H1 (cell line): Measurements from ENCODE around the gene DNAJB6. TPM values are rescaled to one million over a fixed set of nuclear protein-coding genes. Genes with fewer than 3 reads are reported as not detected.
A peak's percentile ranks its signal among the peaks of the same experiment; 100 is the strongest.

Source experiments
- CTCF ChIA-PET: fragments of 300-600 bp; sonication (Branson Sonifier 250); formaldehyde crosslinking; loops from one replicate; lab custom pipeline; 2021; ENCODE audit not compliant: partially characterized antibody; lab: Charles Lee
- POLR2A ChIA-PET: fragments of 300-600 bp; sonication (Branson Sonifier 250); formaldehyde crosslinking; loops from one replicate; lab custom pipeline; 2021; ENCODE audit warnings: inconsistent platforms; ENCODE audit not compliant: partially characterized antibody; lab: Charles Lee
- DNase-seq, 2 experiments: peaks; one replicate each; pipeline versions ENCODE4 v3.0.0 to v3.0.0-alpha.2; 2010 to 2022; ENCODE audit warnings: low spot score in 2 of 2, low read depth in 1 of 2, mixed read lengths in 1 of 2
- FAIRE-seq: peaks from 2 replicates; lab custom pipeline; 2011; peaks lifted over from hg19 to GRCh38; lab: Jason Lieb, UNC
- H2AFZ ChIP-seq: 2 replicates; pipeline ENCODE4 v1.8.1; 2012; ENCODE audit warnings: low read length, inconsistent platforms
- H2AK5ac ChIP-seq: 2 replicates; pipeline ENCODE4 v1.6.1; 2013; ENCODE audit warnings: low read depth, low read length
- H2BK120ac ChIP-seq: replicated peaks from 2 replicates; pipeline ENCODE3; 2013; ENCODE audit warnings: low read depth, low read length, inconsistent platforms
- H2BK12ac ChIP-seq: 2 replicates; pipeline ENCODE4 v1.6.1; 2013; ENCODE audit warnings: low read depth, low read length
- H2BK15ac ChIP-seq: 2 replicates; pipeline ENCODE4 v1.6.1; 2013; ENCODE audit warnings: low read length
- H2BK20ac ChIP-seq: 2 replicates; pipeline ENCODE4 v1.6.1; 2013; ENCODE audit warnings: low read length
- H2BK5ac ChIP-seq: 2 replicates; pipeline ENCODE4 v1.6.1; 2013; ENCODE audit warnings: low read depth, low read length
- H3K14ac ChIP-seq: 2 replicates; pipeline ENCODE4 v1.6.1; 2013; ENCODE audit warnings: inconsistent platforms; ENCODE audit not compliant: insufficient read length
- H3K18ac ChIP-seq: 2 replicates; pipeline ENCODE4 v1.6.1; 2013; ENCODE audit warnings: low read length; ENCODE audit errors: extremely low read depth
- H3K23ac ChIP-seq: 2 replicates; pipeline ENCODE4 v1.6.1; 2013; ENCODE audit warnings: inconsistent platforms; ENCODE audit not compliant: insufficient read length
- H3K23me2 ChIP-seq: 2 replicates; pipeline ENCODE4 v1.6.1; 2013; ENCODE audit warnings: low read depth, low read length
- H3K27ac ChIP-seq: 2 replicates; pipeline ENCODE4 v1.6.1; 2011; ENCODE audit warnings: low read depth, low read length, inconsistent platforms
- H3K27me3 ChIP-seq, 4 experiments: replicated peaks in 1 of 4; 1 replicate in 1 of 4; 2 replicates in 3 of 4; pipeline versions ENCODE4 v1.6.1 to v1.8.1; 2011 to 2013; ENCODE audit warnings: low read length in 3 of 4, mild to moderate bottlenecking in 3 of 4, inconsistent platforms in 2 of 4, mixed read lengths in 2 of 4, moderate library complexity in 1 of 4; ENCODE audit not compliant: control insufficient read depth in 3 of 4, insufficient read depth in 3 of 4; ENCODE audit errors: extremely low read depth in 1 of 4
- H3K36me3 ChIP-seq, 4 experiments: 2 replicates each; pipeline versions ENCODE4 v1.6.1 to v1.8.1; 2011 to 2013; ENCODE audit warnings: mild to moderate bottlenecking in 4 of 4, low read length in 3 of 4, moderate library complexity in 2 of 4, control low read depth in 1 of 4, inconsistent platforms in 1 of 4; ENCODE audit not compliant: insufficient read depth in 4 of 4, control insufficient read depth in 2 of 4
- H3K4ac ChIP-seq: replicated peaks from 2 replicates; pipeline ENCODE3; 2013; ENCODE audit warnings: low read length, low read depth, mixed read lengths, inconsistent platforms; ENCODE audit not compliant: insufficient read length
- H3K4me1 ChIP-seq, 4 experiments: replicated peaks in 1 of 4; 1 replicate in 1 of 4; 2 replicates in 3 of 4; pipeline versions ENCODE4 v1.6.1 to v1.8.1; 2011 to 2013; ENCODE audit warnings: low read length in 3 of 4, inconsistent platforms in 2 of 4, mixed read lengths in 1 of 4; ENCODE audit not compliant: insufficient read depth in 4 of 4, control insufficient read depth in 3 of 4
- H3K4me2 ChIP-seq, 2 experiments: 2 replicates each; pipeline versions ENCODE4 v1.6.1 to v1.8.1; 2011 to 2013; ENCODE audit warnings: low read depth in 2 of 2, low read length in 2 of 2, control low read depth in 1 of 2, inconsistent platforms in 1 of 2, mild to moderate bottlenecking in 1 of 2; ENCODE audit not compliant: insufficient read depth in 1 of 2
- H3K4me3 ChIP-seq, 4 experiments: fragments of 200-600, 300-600 bp in 1 of 4; sonication (generic), shearing (Covaris generic), sonication (Bioruptor Twin) in 1 of 4; 2 replicates each; pipeline versions ENCODE4 v1.5.1 to v1.8.1; 2011 to 2016; ENCODE audit warnings: low read length in 4 of 4, low read depth in 3 of 4, control low read depth in 2 of 4, inconsistent platforms in 2 of 4, mild to moderate bottlenecking in 2 of 4, mixed read lengths in 1 of 4, moderate library complexity in 1 of 4; ENCODE audit not compliant: insufficient read depth in 2 of 4; ENCODE audit errors: extremely low read depth in 1 of 4
- H3K56ac ChIP-seq: replicated peaks from 2 replicates; pipeline ENCODE3; 2013; ENCODE audit warnings: low read depth, mild to moderate bottlenecking, mixed read lengths, low read length, inconsistent platforms; ENCODE audit not compliant: insufficient read length
- H3K79me1 ChIP-seq: 2 replicates; pipeline ENCODE4 v1.6.1; 2013; ENCODE audit warnings: low read depth, low read length, control low read depth
- H3K79me2 ChIP-seq, 2 experiments: 2 replicates each; pipeline versions ENCODE4 v1.6.1 to v1.8.1; 2012 to 2013; ENCODE audit warnings: low read length in 2 of 2, mild to moderate bottlenecking in 2 of 2, inconsistent platforms in 1 of 2; ENCODE audit not compliant: insufficient read depth in 2 of 2, control insufficient read depth in 1 of 2
- H3K9ac ChIP-seq, 4 experiments: replicated peaks in 1 of 4; 1 replicate in 1 of 4; 2 replicates in 3 of 4; pipeline versions ENCODE4 v1.6.1 to v1.8.1; 2011 to 2013; ENCODE audit warnings: low read depth in 3 of 4, low read length in 3 of 4, control low read depth in 2 of 4, mild to moderate bottlenecking in 2 of 4, moderate library complexity in 2 of 4, inconsistent platforms in 1 of 4; ENCODE audit errors: extremely low read depth in 1 of 4
- H3K9me3 ChIP-seq, 2 experiments: 2 replicates each; pipeline versions ENCODE4 v1.6.1 to v1.8.1; 2012 to 2013; ENCODE audit warnings: mild to moderate bottlenecking in 2 of 2, moderate library complexity in 2 of 2, control low read depth in 1 of 2, inconsistent platforms in 1 of 2, low read depth in 1 of 2, low read length in 1 of 2, mixed read lengths in 1 of 2; ENCODE audit not compliant: insufficient read depth in 2 of 2
- H4K20me1 ChIP-seq, 2 experiments: replicated peaks in 1 of 2; 2 replicates each; pipeline versions ENCODE3 to v1.8.1; 2011 to 2013; ENCODE audit warnings: inconsistent platforms in 2 of 2, low read length in 2 of 2, mild to moderate bottlenecking in 1 of 2; ENCODE audit not compliant: insufficient read depth in 2 of 2, control insufficient read depth in 1 of 2
- H4K5ac ChIP-seq: 2 replicates; pipeline ENCODE4 v1.6.1; 2013; ENCODE audit warnings: low read length, low read depth, mixed read lengths, inconsistent platforms; ENCODE audit not compliant: insufficient read length
- H4K8ac ChIP-seq: 2 replicates; pipeline ENCODE4 v1.8.0; 2013; ENCODE audit warnings: mild to moderate bottlenecking, moderate library complexity, low read length, inconsistent platforms; ENCODE audit not compliant: insufficient read depth; ENCODE audit errors: extremely low read depth
- H4K91ac ChIP-seq: replicated peaks from 2 replicates; pipeline ENCODE3; 2013; ENCODE audit warnings: low read length, mixed read lengths, inconsistent platforms; ENCODE audit not compliant: insufficient read length
- POLR2A ChIP-seq, 2 experiments: IDR thresholded peaks; 1 replicate in 1 of 2; 2 replicates in 1 of 2; pipeline ENCODE4 v1.6.1; 2011; ENCODE audit warnings: low read depth in 2 of 2, low read length in 2 of 2, mild to moderate bottlenecking in 2 of 2; ENCODE audit errors: control extremely low read depth in 1 of 2
- SUZ12 ChIP-seq: fragments of 200-600 bp; sonication (generic); IDR thresholded peaks from 2 replicates; pipeline ENCODE4 v1.6.1; 2012; ENCODE audit warnings: mild to moderate bottlenecking, inconsistent platforms, low read length, moderate library complexity, mixed read lengths
- WGBS, 2 experiments: shearing (Covaris generic) in 1 of 2; methylation state at CpG; one replicate each; pipeline versions ENCODE4 v1.1.6 to v1.1.7; 2013 to 2015; ENCODE audit warnings: low lambda C conversion rate in 2 of 2, mixed read lengths in 2 of 2, inconsistent platforms in 1 of 2, low coverage in 1 of 2, missing lambda C conversion rate in 1 of 2; ENCODE audit not compliant: insufficient replicate concordance in 2 of 2, insufficient coverage in 1 of 2, insufficient read length in 1 of 2; ENCODE audit errors: extremely low coverage in 1 of 2, missing lambda C conversion rate in 1 of 2; 5-methylcytosine and 5-hydroxymethylcytosine counted together
- polyA plus RNA-seq, 7 experiments: library from polyadenylated mRNA; depleted of rRNA in 3 of 7; stranded (reverse) in 5 of 7; unstranded in 2 of 7; fragments of >200 nt in 5 of 7; fragments of 200-250 nt in 2 of 7; gene quantifications; 1 replicate in 5 of 7; 2 replicates in 1 of 7; 4 replicates in 1 of 7; pipeline versions ENCODE4 v1.2.1 to v1.2.3, GENCODE V29; 2011 to 2013; ENCODE audit warnings: missing spikeins in 2 of 7, mixed read lengths in 2 of 7
- total RNA-seq: library from RNA; stranded (reverse); fragmentation: NEBNext Ultra II Directional; extraction: Animal tissue kit (Norgen Biotek cat#: 25700); gene quantifications from 2 replicates; pipeline ENCODE4 v1.2.1, GENCODE V29; 2021

DNAJB6 gene
- total and polyA plus RNA-seq, 2 of the 8 experiments (the other 6 are each of a cell fraction or from before 2014, with no cell fraction given) = 166 to 295 TPM

DNA sequence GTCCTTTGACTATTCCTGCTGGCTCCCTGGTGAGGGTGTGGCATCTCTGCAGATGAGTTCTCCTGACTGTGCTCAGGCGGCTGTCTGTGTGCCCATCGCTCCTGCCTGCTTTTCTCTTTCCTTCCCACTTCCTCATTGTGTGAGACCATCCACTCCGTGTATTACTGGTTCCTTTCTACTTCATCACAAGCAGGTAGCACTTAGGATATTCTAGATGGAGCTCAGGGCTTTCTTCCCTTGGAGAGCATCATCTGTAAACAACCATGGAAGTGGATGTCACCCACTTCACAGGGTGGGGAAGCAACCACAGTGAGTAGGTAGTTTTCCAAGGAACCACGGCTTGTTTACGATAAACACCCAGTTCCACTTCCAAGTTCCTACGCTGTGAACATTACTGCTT is 15.7 kb downstream of the DNAJB6 start:
- Histone ChIP-seq H3K4me2 (no peak overlapping the region; a peak in 1 of 4 replicates), H2BK20ac (no peak overlapping the region), H3K23me2 (peaks cover 2% of the 10 kb centered on the region; the same call in 1 of the 2 replicates), H4K5ac (no peak overlapping the region), H3K79me1 (no peaks in the 10 kb centered on the region; the same call in none of the 2 replicates), H2BK12ac (no peak overlapping the region), H3K4ac (no peak overlapping the region), H2AK5ac (no peak overlapping the region), H3K23ac (no peak overlapping the region), H3K79me2 (peaks cover 92 to 100% of the 10 kb centered on the region in 2 experiments), H2BK5ac (no peak overlapping the region), H3K36me3 (no peaks in the 10 kb centered on the region; a peak in 1 of 8 replicates), H2BK120ac (no peak overlapping the region), H2AFZ (no peak overlapping the region), H4K20me1 (peaks cover 52 to 58% of the 10 kb centered on the region in 2 experiments), H4K8ac (no peak overlapping the region), H3K9me3 (no peaks in the 10 kb centered on the region), H2BK15ac (no peak overlapping the region), H3K14ac (no peak overlapping the region), H3K4me1 (peaks cover 0 to 33% (median 19%) of the 10 kb centered on the region in 4 experiments; a peak in 6 of 7 replicates), H4K91ac (no peak overlapping the region), H3K27me3 (no peaks in the 10 kb centered on the region), H3K4me3 (no peak overlapping the region), H3K56ac (no peak overlapping the region), H3K9ac (no peak overlapping the region), H3K27ac (no peak overlapping the region), H3K18ac (no peak overlapping the region)
- peak in 1 of 2 experiments; percentile 24; a peak in 1 of 3 replicates for TF ChIP-seq POLR2A (IDR thresholded peaks at IDR 0.05; ENCODE audit: control extremely low read depth in 1 of 2, low read depth in 2 of 2, low read length in 2 of 2)
- no peak for TF ChIP-seq SUZ12
- no peak for FAIRE-seq
- ChIA-PET CTCF (interaction anchor here (1.0 kb wide), 1 partner anchor 13 kb away, joined by 4 read pairs; no protein-coding TSS in a partner anchor), POLR2A (interaction anchor here (1.0 kb wide), 1 partner anchor 43 kb away, joined by 3 read pairs; no protein-coding TSS in a partner anchor)
- WGBS, 2 experiments = 85% methylated on average over 6 of the region's 6 CpGs; no CpG with 5 or more reads in 1 of the 2 experiments
- DNase-seq = no peak
